HepG2 (cell line): Measurements from ENCODE around the gene C1RL. TPM values are rescaled to one million over a fixed set of nuclear protein-coding genes. Genes with fewer than 3 reads are reported as not detected.

ENCODE experiments used
- AGO2 ChIP-seq: fragments of 200-400 bp; formaldehyde crosslinking; optimal IDR thresholded peaks from 2 replicates; pipeline ENCODE3; 2017; ENCODE audit warnings: mild to moderate bottlenecking, low read depth, low read length, moderate library complexity
- CENPX ChIP-seq: sonication (generic); formaldehyde crosslinking; IDR thresholded peaks from 2 replicates; pipeline ENCODE4 v1.9.0; 2021; ENCODE audit warnings: mild to moderate bottlenecking, missing genetic modification reagents, moderate library complexity
- GTF2F1 ChIP-seq: fragments of 150-350 bp; IDR thresholded peaks from 2 replicates; pipeline ENCODE4 v1.6.1; 2014; ENCODE audit warnings: low read length
- HNRNPK ChIP-seq: fragments of 200-400 bp; formaldehyde crosslinking; IDR thresholded peaks from 2 replicates; pipeline ENCODE4 v1.6.1; 2018; ENCODE audit warnings: low read length, low read depth, moderate library complexity, mild to moderate bottlenecking; ENCODE audit not compliant: poor library complexity, severe bottlenecking
- HOXA5 ChIP-seq: sonication (generic); formaldehyde crosslinking; IDR thresholded peaks from 2 replicates; pipeline ENCODE4 v1.4.0; 2020; ENCODE audit warnings: missing genetic modification reagents
- KDM5B ChIP-seq: sonication (generic); formaldehyde crosslinking; IDR thresholded peaks from 2 replicates; pipeline ENCODE4 v1.4.0; 2020; ENCODE audit warnings: missing genetic modification reagents, mild to moderate bottlenecking, borderline replicate concordance
- KLF15 ChIP-seq: sonication (generic); formaldehyde crosslinking; IDR thresholded peaks from 2 replicates; pipeline ENCODE4 v1.8.1; 2023; ENCODE audit warnings: borderline replicate concordance, mild to moderate bottlenecking, inconsistent platforms, missing genetic modification reagents, mixed read lengths
- NFAT5 ChIP-seq: sonication (generic); formaldehyde crosslinking; IDR thresholded peaks from 2 replicates; pipeline ENCODE4 v1.4.0; 2020; ENCODE audit warnings: missing genetic modification reagents
- ONECUT2 ChIP-seq: sonication (generic); formaldehyde crosslinking; IDR thresholded peaks from 2 replicates; pipeline ENCODE4 v1.4.0; 2020; ENCODE audit warnings: missing genetic modification reagents
- PCBP1 ChIP-seq: fragments of 200-400 bp; formaldehyde crosslinking; IDR thresholded peaks from 2 replicates; pipeline ENCODE4 v1.6.1; 2017; ENCODE audit warnings: mild to moderate bottlenecking, low read depth, low read length, borderline replicate concordance
- SALL2 ChIP-seq: sonication (generic); formaldehyde crosslinking; IDR thresholded peaks from 2 replicates; pipeline ENCODE4 v1.8.1; 2023; ENCODE audit warnings: mild to moderate bottlenecking, missing genetic modification reagents, inconsistent platforms
- SOX13 ChIP-seq, 3 experiments: fragments of 450-650 bp in 1 of 3; sonication (generic) in 1 of 3; formaldehyde crosslinking in 1 of 3; IDR thresholded peaks in 2 of 3; conservative IDR thresholded peaks in 1 of 3; 2 replicates each; pipeline versions ENCODE4 v1.5.0 to v1.6.1; 2016 to 2020; ENCODE audit warnings: antibody characterized with exemption in 1 of 3, mild to moderate bottlenecking in 1 of 3, missing compliant biosample characterization in 1 of 3, missing genetic modification reagents in 1 of 3, moderate library complexity in 1 of 3
- STAG1 ChIP-seq: sonication (generic); formaldehyde crosslinking; IDR thresholded peaks from 2 replicates; pipeline ENCODE4 v1.4.0; 2020; ENCODE audit warnings: missing genetic modification reagents
- ZBTB33 ChIP-seq: sonication (generic); formaldehyde crosslinking; IDR thresholded peaks from 2 replicates; pipeline ENCODE4 v1.4.0; 2020; ENCODE audit warnings: missing genetic modification reagents
- ZBTB43 ChIP-seq: sonication (generic); formaldehyde crosslinking; conservative IDR thresholded peaks from 2 replicates; pipeline ENCODE4 v1.4.0; 2020; ENCODE audit warnings: missing genetic modification reagents
- ZFX ChIP-seq: sonication (generic); formaldehyde crosslinking; IDR thresholded peaks from 2 replicates; pipeline ENCODE4 v1.4.0; 2020; ENCODE audit warnings: mild to moderate bottlenecking, low read depth, missing genetic modification reagents, moderate library complexity
- ZNF496 ChIP-seq: sonication (generic); formaldehyde crosslinking; IDR thresholded peaks from 2 replicates; pipeline ENCODE4 v1.8.1; 2023; ENCODE audit warnings: mild to moderate bottlenecking, moderate library complexity, missing genetic modification reagents; ENCODE audit not compliant: insufficient replicate concordance
- ZNF557 ChIP-seq: sonication (generic); formaldehyde crosslinking; IDR thresholded peaks from 2 replicates; pipeline ENCODE4 v1.4.0; 2020; ENCODE audit warnings: missing genetic modification reagents
- ZNF75D ChIP-seq: sonication (generic); formaldehyde crosslinking; IDR thresholded peaks from 2 replicates; pipeline ENCODE4 v1.8.1; 2023; ENCODE audit warnings: missing genetic modification reagents, mild to moderate bottlenecking, borderline replicate concordance
- ZSCAN31 ChIP-seq: sonication (generic); formaldehyde crosslinking; IDR thresholded peaks from 2 replicates; pipeline ENCODE4 v1.5.0; 2020; ENCODE audit warnings: low read depth, mild to moderate bottlenecking, missing genetic modification reagents
- polyA plus RNA-seq, 8 experiments: library from polyadenylated mRNA; depleted of rRNA in 3 of 8; stranded (reverse) in 7 of 8; unstranded in 1 of 8; fragments of >200 nt; fragmentation: Illumina TruSeq in 4 of 8; extraction: Trizol in 4 of 8; gene quantifications; 2 replicates each; pipeline versions ENCODE4 v1.2.1 to v1.2.3, GENCODE V29; 2011 to 2016; ENCODE audit warnings: low read depth in 4 of 8, missing spikeins in 1 of 8, mixed read lengths in 1 of 8; ENCODE audit not compliant: insufficient read depth in 1 of 8
- total RNA-seq, 5 experiments: library from RNA; depleted of rRNA; stranded (reverse); fragments of >200 nt; fragmentation: Illumina TruSeq; extraction: Trizol; gene quantifications; 2 replicates each; pipeline ENCODE4 v1.2.3, GENCODE V29; 2016; ENCODE audit warnings: low read depth in 1 of 5

Gene C1RL
- total and polyA plus RNA-seq, 2 of the 13 experiments (the other 11 are each of a cell fraction or from before 2014, with no cell fraction given), result 28.9 to 53.1 TPM

GRCh38 chr12:7108796-7109571, at the start of gene C1RL (continued):
- TF ChIP-seq CENPX (CRISPR knock-in tag) (no peak), KDM5B (CRISPR knock-in tag) (no peak; the same call in 1 of the 2 replicates), SALL2 (CRISPR knock-in tag) (peak; percentile 84; the same call in 1 of the 2 replicates), ZNF557 (CRISPR knock-in tag) (no peak), ZSCAN31 (CRISPR knock-in tag) (no peak), ZNF496 (no peak), HOXA5 (peak; percentile 88), ZBTB33 (CRISPR knock-in tag) (peak; percentile 63; the same call in 1 of the 2 replicates), STAG1 (CRISPR knock-in tag) (peak; percentile 73), ONECUT2 (CRISPR knock-in tag) (peak; percentile 14; the same call in 1 of the 2 replicates), ZNF75D (CRISPR knock-in tag) (no peak), HNRNPK (no peak), SOX13 (IDR thresholded peaks at IDR 0.05) (no peak), SOX13 (CRISPR knock-in tag; conservative IDR thresholded peaks at IDR 0.05 in 1 of 2, IDR thresholded peaks at IDR 0.05 in 1 of 2) (peak in 1 of 2 experiments; percentile 77; a peak in 2 of 4 replicates), GTF2F1 (no peak), AGO2 (no peak), ZFX (CRISPR knock-in tag) (no peak), NFAT5 (CRISPR knock-in tag) (no peak), KLF15 (CRISPR knock-in tag) (0 out of 2 replicates have a peak, but pooled peaks have one; percentile 6), PCBP1 (0 out of 2 replicates have a peak, but pooled peaks have one; percentile 43), ZBTB43 (CRISPR knock-in tag) (peak; percentile 61; the same call in 1 of the 2 replicates)
